ENCODE measurements around the gene KLHL30. TPM values are rescaled to one million over a fixed set of nuclear protein-coding genes. Genes with fewer than 3 reads are reported as not detected.

KLHL30 gene
- total RNA-seq, 2 experiments from 2014 or later: not detected

DNA sequence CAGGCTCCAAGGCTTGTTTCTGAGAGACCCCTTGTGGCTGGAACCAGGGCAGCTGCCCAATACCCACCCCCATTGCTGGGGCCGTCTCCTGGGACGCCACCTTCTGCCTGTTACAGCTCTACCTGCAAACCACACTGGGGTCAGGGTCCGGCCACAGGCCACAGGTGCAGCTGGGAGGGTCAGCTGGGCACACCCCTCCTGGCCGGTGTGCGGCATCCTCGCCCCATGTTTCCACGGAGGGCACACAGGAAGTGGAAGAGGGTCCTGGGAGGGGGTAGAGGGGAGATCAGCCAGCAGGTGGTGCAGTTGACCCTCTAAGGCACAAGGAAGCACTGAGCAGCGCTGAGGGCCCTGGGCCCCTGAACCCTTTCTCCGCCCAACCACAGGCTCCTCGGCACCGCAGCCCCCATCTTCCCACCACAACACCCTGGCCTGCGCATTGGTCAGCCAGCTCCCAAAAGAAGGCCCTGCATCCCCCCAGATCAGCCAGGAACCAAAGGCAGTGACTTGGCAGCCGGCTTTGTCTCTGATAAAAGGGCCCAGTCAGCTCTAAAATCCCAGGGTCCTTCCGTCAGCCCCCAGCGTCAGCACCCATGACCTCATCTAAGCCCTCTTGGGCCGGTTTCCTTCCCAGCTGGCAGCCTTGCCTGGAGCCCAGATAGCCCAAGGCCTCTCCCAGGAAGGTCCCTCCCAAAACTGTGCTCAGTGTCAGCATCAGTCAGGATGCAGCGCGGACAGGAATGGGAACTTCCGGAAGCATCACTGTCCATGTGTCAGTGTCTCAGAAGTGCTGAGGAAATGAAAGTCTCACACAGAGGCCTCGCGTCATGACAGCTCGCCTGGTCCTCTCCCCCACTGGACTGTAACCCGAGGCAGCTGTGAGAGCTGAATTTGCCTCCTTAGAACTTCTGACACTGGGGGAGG, 22.0 kb downstream of the KLHL30 start:
- no peaks in the 10 kb centered on the region for H3K36me3 Mint-ChIP-seq (ENCODE audit: low read depth)
- peak; percentile 22 for DNase-seq
- no peaks in the 10 kb centered on the region for H3K9me3 Mint-ChIP-seq
- H3K4me1 Mint-ChIP-seq (ENCODE audit: low read depth): peaks cover 10% of the 10 kb centered on the region
- intact Hi-C loops (cut with micrococcal nuclease): loop anchor here (1.0 to 5.0 kb wide), 2 partner anchors 82 to 302 kb away; partner anchors contain the start of gene HES6
- H3K27me3 Mint-ChIP-seq (ENCODE audit: low read depth): peaks cover 27% of the 10 kb centered on the region
- no peak overlapping the region for H3K4me3 Mint-ChIP-seq
- no peak overlapping the region for H3K27ac Mint-ChIP-seq
- CTCF ChIA-PET: interaction anchor here (0.6 to 2.6 kb wide), 3 partner anchors 91 to 187 kb away, joined by 3 to 11 read pairs (median 3); no protein-coding TSS in a partner anchor

DNA sequence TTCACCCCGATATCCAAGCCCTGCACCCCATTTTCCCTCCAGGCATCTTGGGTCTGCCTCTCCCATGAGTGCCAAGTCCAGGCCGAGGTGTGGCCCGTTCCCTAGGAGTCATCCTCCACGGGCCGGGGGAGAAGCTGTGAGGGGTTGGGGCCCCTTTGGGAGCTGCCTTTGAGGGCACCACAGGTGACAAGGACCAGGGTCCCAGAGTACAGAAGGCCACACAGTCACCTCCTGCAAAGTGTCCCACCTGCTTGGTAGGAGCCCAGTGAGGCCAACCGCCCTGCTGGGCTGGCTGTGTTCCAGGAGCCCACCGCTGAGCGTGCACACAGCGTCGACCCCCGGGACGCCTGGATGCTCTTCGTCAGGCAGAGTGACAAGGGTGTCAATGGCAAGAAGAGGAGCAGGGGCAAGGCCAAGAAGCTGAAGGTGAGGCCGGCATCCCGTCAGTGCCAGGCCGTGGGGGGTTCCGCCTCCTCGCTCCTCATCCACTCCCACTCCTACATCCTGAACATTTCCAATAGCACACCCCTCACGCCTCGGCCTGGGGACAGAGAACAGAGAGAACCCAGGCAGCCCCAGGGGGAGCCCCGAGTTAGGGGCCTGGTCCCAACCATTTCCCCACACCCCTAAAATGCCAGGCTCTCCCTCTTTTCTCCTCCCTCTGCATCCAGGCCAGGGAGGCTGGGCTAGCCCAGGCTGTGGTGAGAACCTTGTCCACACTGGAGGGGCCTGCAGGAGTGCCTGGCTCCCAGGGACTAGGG, 23.0 kb downstream of the KLHL30 start:
- intact Hi-C loops (cut with micrococcal nuclease): loop anchor here (5.0 kb wide), 1 partner anchor 81 kb away; the partner anchor contains the start of gene HES6
- Mint-ChIP-seq H3K36me3 (ENCODE audit: low read depth) (no peaks in the 10 kb centered on the region), H3K4me1 (ENCODE audit: low read depth) (peaks cover 10% of the 10 kb centered on the region), H3K4me3 (no peak overlapping the region), H3K27me3 (ENCODE audit: low read depth) (peaks cover 27% of the 10 kb centered on the region), H3K9me3 (no peaks in the 10 kb centered on the region), H3K27ac (no peak overlapping the region)
- CTCF ChIA-PET: interaction anchor here (1.4 to 2.6 kb wide), 2 partner anchors 93 to 102 kb away, joined by 3 to 11 read pairs; no protein-coding TSS in a partner anchor
- no peak for DNase-seq

DNA sequence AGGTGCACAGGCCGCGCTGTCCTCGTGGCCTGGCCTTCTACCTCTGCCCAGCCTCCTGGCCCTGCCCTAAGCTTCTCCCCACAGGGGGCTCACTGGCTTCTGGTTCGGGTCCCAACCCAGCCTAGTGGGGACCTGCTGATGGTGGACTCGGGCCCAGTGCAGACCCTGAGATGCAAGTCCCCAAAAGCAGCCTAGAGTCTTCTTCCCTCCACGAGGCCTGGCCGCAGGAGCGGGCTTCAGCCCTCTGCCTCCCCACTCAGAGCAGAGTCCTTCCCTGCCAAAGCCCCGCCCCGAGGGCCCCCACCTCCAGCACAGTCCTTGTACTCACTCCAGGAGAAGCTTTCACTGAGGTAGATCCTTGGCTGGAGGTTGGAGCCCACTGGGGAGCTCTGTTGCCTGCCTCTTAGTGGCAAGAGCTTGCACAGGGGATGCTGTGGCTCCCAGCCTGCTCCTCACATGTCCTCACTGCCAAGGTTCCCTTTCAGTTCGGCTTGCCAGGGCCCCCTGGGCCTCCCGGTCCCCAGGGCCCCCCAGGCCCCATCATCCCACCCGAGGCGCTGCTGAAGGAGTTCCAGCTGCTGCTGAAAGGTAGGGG, 23.9 kb downstream of the KLHL30 start:
- Mint-ChIP-seq H3K36me3 (ENCODE audit: low read depth) (no peaks in the 10 kb centered on the region), H3K27ac (no peak overlapping the region), H3K27me3 (ENCODE audit: low read depth) (peaks cover 27% of the 10 kb centered on the region), H3K4me1 (ENCODE audit: low read depth) (peaks cover 10% of the 10 kb centered on the region), H3K4me3 (no peak overlapping the region), H3K9me3 (no peaks in the 10 kb centered on the region)
- intact Hi-C loops (cut with micrococcal nuclease): loop anchor here (5.0 kb wide), 1 partner anchor 80 kb away; the partner anchor contains the start of gene HES6
- CTCF ChIA-PET: interaction anchor here (1.4 to 1.6 kb wide), 2 partner anchors 92 to 101 kb away, joined by 3 to 8 read pairs; no protein-coding TSS in a partner anchor
- DNase-seq: no peak

DNA sequence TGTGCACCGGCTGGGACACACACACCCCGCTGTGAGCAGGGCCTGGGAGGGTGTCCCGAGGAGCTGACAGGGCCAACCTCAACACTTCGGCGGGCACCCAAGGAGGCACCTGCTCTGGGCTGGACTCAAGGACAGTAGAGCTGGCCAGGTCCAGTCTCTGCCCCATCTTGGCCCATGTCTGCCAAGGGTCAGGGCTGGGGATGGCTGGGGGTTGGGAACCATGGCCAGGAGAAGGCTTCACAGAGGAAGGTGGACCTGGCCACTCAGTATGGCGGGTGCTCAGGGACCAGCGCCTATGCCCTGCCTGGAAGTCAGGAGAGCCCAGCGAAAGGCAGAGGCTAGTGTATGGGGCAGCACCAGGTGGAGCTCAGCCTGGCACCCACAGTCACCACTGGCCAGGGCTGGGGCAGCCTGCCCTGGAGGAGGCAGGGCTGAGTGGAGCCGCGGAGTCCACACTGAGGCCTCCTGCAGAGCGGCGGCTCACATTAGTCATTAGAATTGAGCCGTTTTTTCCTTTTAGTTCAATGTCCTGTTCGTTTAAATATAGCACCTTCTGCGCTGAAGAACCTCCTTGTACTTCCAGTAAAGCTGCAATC, 24.5 kb downstream of the KLHL30 start:
- no peak for DNase-seq
- Mint-ChIP-seq H3K4me1 (ENCODE audit: low read depth) (peaks cover 10% of the 10 kb centered on the region), H3K4me3 (no peak overlapping the region), H3K27ac (no peak overlapping the region), H3K36me3 (ENCODE audit: low read depth) (no peaks in the 10 kb centered on the region), H3K9me3 (no peaks in the 10 kb centered on the region), H3K27me3 (ENCODE audit: low read depth) (peaks cover 27% of the 10 kb centered on the region)
- CTCF ChIA-PET: interaction anchor here (1.6 kb wide), 1 partner anchor 101 kb away, joined by 8 read pairs; no protein-coding TSS in a partner anchor
- intact Hi-C loops (cut with micrococcal nuclease): loop anchor here (5.0 kb wide), 1 partner anchor 79 kb away; the partner anchor contains the start of gene HES6

DNA sequence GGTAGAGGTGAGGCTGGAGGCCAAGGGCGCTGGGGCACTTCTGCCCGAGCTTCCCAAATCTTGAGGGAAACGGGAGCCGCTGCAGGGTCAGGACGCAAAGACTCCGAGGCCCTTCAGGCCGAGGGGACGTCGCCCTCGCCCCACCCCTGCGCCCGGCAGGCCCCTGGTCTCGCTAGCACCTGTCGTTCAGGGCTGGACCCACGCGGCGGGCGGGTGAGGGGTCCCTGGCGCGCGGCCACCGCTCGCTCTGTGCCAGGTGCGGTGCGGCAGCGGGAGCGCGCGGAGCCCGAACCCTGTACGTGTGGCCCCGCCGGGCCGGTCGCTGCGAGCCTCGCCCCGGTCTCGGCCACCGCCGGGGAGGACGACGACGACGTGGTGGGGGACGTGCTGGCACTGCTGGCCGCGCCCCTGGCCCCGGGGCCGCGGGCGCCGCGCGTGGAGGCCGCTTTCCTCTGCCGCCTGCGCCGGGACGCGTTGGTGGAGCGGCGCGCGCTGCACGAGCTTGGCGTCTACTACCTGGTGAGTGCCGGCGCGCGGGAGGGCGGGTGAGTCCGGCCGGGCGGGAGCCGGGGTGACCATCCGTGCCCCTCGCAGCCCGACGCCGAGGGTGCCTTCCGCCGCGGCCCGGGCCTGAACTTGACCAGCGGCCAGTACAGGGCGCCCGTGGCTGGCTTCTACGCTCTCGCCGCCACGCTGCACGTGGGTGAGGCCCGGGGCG, 25.2 kb downstream of the KLHL30 start:
- Mint-ChIP-seq H3K4me1 (ENCODE audit: low read depth) (peaks cover 10% of the 10 kb centered on the region), H3K9me3 (no peaks in the 10 kb centered on the region), H3K4me3 (no peak overlapping the region), H3K27me3 (ENCODE audit: low read depth) (peaks cover 27% of the 10 kb centered on the region), H3K36me3 (ENCODE audit: low read depth) (no peaks in the 10 kb centered on the region), H3K27ac (no peak overlapping the region)
- DNase-seq: no peak
- intact Hi-C loops (cut with micrococcal nuclease): loop anchor here (5.0 kb wide), 1 partner anchor 79 kb away; the partner anchor contains the start of gene HES6
- CTCF ChIA-PET: interaction anchor here (1.6 kb wide), 1 partner anchor 100 kb away, joined by 8 read pairs; no protein-coding TSS in a partner anchor

DNA sequence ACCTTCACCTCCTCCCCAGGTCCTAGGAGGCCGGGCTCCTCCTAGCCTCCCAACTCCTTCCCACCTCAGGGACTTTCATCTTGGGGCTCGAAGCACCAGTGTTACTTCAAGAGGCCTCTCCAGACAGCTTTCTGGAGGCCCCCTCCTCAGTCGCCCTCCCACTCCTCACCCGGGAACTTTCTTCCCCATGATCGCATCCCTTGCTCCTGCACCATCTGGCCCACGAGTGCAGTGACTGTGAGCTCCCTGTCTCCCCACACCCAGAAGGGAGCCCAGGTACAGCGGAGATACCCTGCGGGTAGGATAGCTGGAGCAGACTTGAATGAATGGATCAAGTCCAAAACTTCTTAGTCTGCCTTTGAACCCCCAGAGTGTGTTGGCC, 26.4 kb downstream of the KLHL30 start:
- H3K27me3 Mint-ChIP-seq (ENCODE audit: low read depth): peaks cover 19% of the 10 kb centered on the region
- H3K36me3 Mint-ChIP-seq (ENCODE audit: low read depth): peaks cover 2% of the 10 kb centered on the region
- intact Hi-C loops (cut with micrococcal nuclease): loop anchor here (5.0 kb wide), 1 partner anchor 77 kb away; the partner anchor contains the start of gene HES6
- CTCF ChIA-PET: no interaction called here
- peaks cover 5% of the 10 kb centered on the region for H3K4me1 Mint-ChIP-seq (ENCODE audit: low read depth)
- no peak for DNase-seq
- H3K27ac Mint-ChIP-seq: no peak overlapping the region
- no peak overlapping the region for H3K4me3 Mint-ChIP-seq
- H3K9me3 Mint-ChIP-seq: no peaks in the 10 kb centered on the region

DNA sequence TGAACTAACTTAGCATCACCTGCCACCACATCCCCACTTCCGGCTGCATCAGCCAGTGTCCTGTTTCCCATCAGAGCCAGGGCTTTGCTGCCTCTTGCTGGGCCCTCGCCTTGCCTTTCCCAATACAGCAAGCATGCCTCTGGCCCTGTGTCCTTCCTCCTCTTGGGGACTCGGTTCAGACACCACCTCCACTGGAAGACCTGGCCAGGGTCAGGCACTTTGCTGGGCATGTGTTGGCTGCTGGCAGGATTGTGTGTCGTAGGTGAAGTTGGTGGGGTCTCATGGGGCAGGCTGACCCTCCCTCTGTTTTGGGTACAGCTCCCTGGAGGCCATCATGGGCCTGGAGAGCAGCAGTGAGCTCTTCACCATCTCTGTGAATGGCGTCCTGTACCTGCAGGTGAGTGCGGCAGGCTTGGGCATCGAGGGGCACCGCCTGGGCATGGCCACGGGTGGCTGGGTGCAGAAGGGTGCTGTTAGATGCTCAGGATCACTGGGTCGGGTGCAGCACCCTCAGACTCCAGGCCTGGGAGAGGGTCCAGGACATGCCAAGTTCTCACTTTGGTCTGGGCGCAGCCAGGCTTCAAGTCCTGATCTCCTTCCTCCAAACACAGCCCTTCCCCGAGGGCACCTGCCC, 26.9 kb downstream of the KLHL30 start:
- peaks cover 7% of the 10 kb centered on the region for H3K36me3 Mint-ChIP-seq (ENCODE audit: low read depth)
- no peak overlapping the region for H3K4me3 Mint-ChIP-seq
- H3K9me3 Mint-ChIP-seq: no peaks in the 10 kb centered on the region
- no peak overlapping the region for H3K27ac Mint-ChIP-seq
- CTCF ChIA-PET: no interaction called here
- intact Hi-C loops (cut with micrococcal nuclease): no loop called here
- peaks cover 7% of the 10 kb centered on the region for H3K4me1 Mint-ChIP-seq (ENCODE audit: low read depth)
- no peak for DNase-seq
- peaks cover 17% of the 10 kb centered on the region for H3K27me3 Mint-ChIP-seq (ENCODE audit: low read depth)

DNA sequence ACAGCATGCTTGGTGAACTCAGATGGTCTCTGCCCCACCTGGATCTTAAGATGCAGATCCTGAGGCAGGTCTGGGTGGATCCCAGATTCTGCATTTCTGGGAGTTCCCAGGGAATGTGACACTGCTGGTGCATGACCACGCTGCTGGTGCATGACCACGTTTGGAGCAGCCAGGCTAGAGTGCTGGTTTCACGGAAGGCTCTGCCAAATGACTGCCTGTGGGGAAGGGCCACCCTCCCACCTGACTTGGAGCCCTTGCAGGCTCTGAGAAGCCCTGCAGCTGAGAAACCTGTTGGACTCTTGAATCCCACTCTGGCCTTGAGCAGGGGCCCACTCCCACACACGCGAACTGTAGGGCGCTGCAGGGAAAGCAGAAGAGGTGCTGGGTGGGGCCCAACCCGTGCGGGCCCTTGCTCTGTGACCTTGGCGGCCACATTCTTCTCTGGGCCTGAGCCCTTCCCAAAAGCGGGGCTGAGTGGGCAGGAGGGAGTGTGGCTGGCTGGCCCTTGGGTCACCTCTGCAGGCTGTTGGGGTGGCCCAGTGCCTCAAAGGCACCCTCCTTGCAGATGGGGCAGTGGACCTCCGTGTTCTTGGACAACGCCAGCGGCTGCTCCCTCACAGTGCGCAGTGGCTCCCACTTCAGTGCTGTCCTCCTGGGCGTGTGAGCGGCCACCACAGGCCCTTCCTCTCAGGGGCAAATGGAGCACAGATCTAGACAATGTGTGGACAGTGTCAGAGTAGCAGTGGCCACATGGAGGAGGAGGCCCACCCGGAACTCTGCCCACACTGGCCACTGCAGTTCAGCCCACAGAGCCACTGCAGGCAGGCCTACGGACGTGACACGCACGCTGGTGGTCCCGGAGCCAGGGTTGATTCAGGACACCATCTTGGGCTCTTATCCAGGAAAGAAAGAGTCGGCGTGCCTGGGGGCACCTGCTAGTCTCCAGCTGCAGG, 28.2 kb downstream of the KLHL30 start:
- intact Hi-C loops (cut with micrococcal nuclease): no loop called here
- no peak overlapping the region for H3K27ac Mint-ChIP-seq
- no peaks in the 10 kb centered on the region for H3K9me3 Mint-ChIP-seq
- CTCF ChIA-PET: no interaction called here
- H3K27me3 Mint-ChIP-seq (ENCODE audit: low read depth): peaks cover 14% of the 10 kb centered on the region
- peaks cover 7% of the 10 kb centered on the region for H3K4me1 Mint-ChIP-seq (ENCODE audit: low read depth)
- H3K4me3 Mint-ChIP-seq: no peak overlapping the region
- no peak for DNase-seq
- peaks cover 7% of the 10 kb centered on the region for H3K36me3 Mint-ChIP-seq (ENCODE audit: low read depth)

DNA sequence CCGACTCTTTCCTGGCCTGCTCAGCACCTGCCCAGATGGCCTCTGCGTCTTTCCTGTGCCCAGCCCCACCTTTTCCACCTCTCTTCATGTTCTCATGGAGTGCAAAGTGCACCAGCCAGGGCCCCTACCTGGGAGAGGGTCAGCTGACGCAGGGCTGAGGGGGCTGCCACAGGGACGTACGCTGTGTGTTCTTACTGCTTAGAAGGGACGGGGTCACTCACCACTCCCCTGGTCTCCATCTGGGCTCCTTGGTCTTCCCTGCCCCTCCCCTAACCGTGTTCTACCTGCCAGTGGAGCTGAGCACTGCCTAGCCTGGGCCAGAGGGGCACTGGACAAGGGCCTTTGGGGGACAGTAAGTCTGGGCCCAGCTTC, 28.9 kb downstream of the KLHL30 start:
- H3K27ac Mint-ChIP-seq: no peak overlapping the region
- no peak overlapping the region for H3K4me3 Mint-ChIP-seq
- CTCF ChIA-PET: no interaction called here
- peaks cover 13% of the 10 kb centered on the region for H3K27me3 Mint-ChIP-seq (ENCODE audit: low read depth)
- intact Hi-C loops (cut with micrococcal nuclease): no loop called here
- no peak for DNase-seq
- H3K36me3 Mint-ChIP-seq (ENCODE audit: low read depth): peaks cover 11% of the 10 kb centered on the region
- no peaks in the 10 kb centered on the region for H3K9me3 Mint-ChIP-seq
- H3K4me1 Mint-ChIP-seq (ENCODE audit: low read depth): peaks cover 7% of the 10 kb centered on the region

DNA sequence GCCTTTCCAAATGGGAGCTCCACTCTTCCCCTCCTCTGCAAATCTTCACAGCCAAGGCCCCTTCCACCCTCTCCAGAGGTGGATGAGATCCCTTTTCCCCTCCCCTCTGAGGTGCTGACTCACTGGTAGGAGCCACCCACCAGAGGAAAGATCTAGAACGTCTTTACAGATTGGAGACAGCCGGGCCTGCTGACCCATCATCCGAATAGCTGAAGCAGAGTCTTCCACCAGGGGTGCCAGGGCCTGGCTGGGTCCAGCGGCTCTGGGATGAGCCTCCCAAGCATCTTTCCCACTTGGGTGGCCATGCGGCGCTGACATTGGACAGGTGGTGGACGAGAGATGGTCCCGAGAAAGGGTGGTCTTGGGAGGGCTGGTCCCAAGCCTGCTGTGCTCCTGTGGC, 29.3 kb downstream of the KLHL30 start:
- CTCF ChIA-PET: no interaction called here
- no peak overlapping the region for H3K4me3 Mint-ChIP-seq
- intact Hi-C loops (cut with micrococcal nuclease): no loop called here
- DNase-seq: no peak
- H3K36me3 Mint-ChIP-seq (ENCODE audit: low read depth): peaks cover 14% of the 10 kb centered on the region
- H3K9me3 Mint-ChIP-seq: no peaks in the 10 kb centered on the region
- H3K4me1 Mint-ChIP-seq (ENCODE audit: low read depth): peaks cover 7% of the 10 kb centered on the region
- H3K27me3 Mint-ChIP-seq (ENCODE audit: low read depth): peaks cover 12% of the 10 kb centered on the region
- H3K27ac Mint-ChIP-seq: no peak overlapping the region

Data from activated naive CD4-positive, alpha-beta T cell treated with anti-CD3 and anti-CD28 coated beads for 36 hours (primary cell).